IPS-NIHi11 (cell line): ENCODE results near the gene DYNLRB2.

ENCODE experiments used
- DNase-seq: peaks from one replicate; pipeline ENCODE4 v3.0.0; 2012; ENCODE audit warnings: mixed read lengths, low spot score

DYNLRB2 gene

DNA sequence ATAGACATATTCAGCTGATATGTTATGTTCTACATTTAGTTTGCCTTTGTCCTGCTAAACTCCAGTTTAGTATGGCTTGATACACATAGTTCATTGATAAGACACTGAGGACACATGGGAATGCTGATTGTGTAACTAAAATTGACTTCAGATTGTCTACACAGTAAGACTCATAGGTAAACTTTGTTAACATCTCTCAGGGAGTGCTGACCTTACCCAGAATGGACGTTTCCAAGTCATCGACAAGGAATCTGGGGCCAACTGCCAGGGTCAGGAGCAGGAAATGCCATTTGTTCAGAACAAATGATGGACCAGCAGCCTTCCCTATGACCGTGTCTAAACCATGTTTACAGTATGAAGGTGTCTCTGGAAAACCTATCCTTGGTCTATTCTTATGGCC lies 58.7 kb downstream of the DYNLRB2 start:
- DNase-seq = no peak
